HTERT RPE-1 (cell line): ENCODE results near the gene GATA2.

Experiments used
- in situ Hi-C: fragments of 300-500 bp; cut with MboI; formaldehyde crosslinking; loops from 4 replicates; pipeline ENCODE4 v1.14.3; 2020; ENCODE audit warnings: low sequenced_read_pairs

The GATA2 gene

DNA sequence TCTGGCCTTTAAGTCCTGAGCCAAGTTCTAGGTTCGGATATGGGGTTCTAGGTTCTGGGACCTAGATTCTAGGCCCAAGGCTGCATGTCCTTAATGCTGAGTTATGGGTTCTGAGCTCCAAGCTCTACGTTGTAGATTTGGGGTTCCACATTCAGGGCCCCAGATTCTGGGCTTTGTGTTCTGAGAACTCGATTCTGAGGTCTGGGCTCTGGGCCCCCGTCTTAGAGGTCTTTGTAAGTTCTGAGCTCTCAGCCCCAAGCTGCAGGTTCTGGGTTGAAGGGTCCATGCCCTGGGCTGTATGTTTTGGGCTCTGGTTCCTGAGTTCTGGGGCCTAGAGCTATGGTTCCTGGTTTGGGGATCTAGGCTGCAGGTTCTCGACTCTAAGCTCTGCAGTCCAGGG lies 16.3 kb downstream of the GATA2 start:
- in situ Hi-C loops, result no loop called here

DNA sequence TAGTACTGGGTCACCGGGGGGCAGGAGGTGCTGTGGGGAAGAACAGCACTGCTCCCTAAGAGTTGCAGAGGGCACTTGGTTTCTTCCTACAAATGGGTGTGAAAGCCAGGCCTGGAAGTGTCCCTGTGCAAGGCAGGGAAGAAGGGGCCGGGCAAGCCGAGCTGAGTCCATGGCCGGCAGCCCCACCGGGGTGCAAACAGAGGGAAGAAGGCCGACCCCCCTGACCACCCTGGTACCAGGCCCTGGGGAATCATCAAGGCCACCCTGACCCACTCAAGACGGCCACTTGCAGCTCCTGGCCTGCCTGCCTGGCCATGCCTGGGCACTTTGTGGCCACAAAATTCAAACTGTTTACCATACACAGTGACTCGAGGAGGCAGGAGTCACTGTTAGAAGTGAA lies 17.6 kb downstream of the GATA2 start:
- in situ Hi-C loops, result no loop called here

DNA sequence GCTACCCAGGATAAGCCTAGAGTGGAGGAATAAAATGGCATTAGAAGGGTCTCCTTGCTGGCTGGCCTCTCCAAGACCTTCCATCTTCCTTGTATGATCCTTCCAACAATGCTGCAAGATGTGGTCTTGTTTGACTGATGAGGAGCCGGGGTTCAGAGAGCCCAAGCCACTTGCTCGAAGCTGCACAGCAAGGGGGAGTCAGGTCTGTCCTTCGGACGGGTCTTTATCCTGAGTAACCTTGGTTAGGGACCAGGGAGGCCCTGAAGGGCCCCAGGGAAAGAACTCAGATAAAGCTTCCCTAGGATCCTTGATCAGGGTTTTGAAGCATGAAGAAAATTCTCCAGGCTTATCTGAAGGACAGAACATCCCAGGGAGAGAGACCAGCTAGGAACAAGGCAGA lies 19.3 kb downstream of the GATA2 start:
- in situ Hi-C loops, result no loop called here

DNA sequence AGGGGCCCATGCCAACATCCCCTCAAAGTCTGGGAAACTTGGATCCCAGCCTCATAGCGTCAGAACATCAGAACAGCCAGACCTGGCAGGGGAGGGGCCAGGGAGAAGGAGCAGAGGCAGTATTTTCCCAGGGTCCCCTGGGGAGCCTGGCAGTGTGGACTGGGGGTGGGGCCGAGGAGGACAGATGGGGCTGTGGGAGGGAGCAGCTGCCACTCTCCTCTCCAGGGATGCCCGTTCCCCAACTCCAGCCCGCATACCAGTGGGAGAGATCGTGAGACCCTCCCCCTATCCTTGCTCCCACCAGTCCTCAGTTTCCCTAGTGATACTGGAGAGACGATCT lies 19.9 kb downstream of the GATA2 start:
- in situ Hi-C loops, result no loop called here

DNA sequence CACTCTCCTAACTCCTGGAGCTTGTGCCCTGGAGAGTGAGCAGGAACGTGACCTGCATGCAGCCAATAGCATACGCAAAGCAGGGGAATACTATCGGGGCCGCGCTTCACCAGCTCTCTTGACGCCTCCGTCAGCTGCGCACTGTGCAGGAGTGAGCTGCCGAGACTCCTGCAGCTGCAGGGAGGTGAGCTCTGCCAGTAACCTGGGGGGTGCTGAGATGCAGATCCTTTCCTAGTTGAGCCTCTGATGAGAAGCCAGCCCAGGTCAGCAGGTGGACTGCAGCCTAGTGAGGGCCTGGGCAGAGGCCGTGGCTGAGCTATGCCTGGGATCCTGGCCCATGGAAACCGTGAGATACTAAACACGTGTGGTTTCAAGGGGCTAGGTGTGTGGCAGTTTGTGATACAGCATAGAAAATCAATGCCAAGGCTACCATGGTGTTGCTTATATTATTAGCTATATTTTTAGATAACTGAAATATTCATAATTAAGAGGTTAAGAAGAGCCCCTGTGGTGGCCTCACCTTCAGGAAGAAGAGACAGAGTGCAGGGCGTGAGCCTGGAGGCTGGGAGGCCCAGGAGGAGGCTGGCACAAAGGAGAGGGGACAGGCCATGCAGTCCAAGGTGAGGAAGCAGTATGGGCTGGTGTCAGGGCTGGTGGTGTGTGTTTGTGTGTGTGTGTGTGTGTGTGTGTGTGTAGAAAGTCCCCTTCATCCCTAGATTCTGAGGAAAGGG lies 20.4 kb downstream of the GATA2 start:
- in situ Hi-C loops, result no loop called here

DNA sequence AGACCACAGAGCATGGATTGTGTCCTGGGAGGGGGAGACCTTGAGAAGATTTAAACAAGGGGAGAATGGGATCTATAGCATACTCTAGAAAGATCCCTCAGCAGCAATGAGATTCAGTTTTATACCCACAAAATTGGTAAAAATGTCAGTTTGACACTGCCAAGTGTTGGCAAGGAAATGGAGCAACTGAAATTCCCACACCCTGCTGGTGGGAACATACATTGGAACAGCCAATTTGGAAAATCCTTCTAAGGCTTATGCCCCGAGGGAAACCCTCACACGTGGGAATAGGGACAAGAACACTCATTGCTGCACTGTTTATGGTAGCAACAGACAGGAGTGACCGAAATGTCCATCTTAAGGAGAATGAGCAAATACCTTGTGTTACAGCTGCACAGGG lies 21.3 kb downstream of the GATA2 start:
- in situ Hi-C loops, result no loop called here

DNA sequence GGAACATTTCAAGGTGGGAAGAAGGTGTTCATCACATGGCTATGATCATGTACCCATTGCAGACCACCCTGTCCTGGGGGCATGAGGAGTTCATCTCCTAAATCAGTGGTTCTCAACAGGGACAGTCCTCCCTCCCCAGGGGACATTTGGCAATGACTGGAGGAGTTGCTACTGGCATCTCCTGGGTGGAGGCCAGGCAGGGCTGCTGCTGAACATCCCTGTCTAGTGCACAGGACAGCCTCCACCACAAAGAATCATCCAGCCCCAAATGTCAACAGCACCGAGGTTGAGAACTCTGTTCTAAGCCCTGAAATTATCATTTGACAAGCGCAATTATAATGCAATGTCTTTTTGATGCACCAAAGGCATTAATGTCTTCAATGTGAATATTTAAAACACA lies 21.9 kb downstream of the GATA2 start:
- in situ Hi-C loops, result no loop called here

DNA sequence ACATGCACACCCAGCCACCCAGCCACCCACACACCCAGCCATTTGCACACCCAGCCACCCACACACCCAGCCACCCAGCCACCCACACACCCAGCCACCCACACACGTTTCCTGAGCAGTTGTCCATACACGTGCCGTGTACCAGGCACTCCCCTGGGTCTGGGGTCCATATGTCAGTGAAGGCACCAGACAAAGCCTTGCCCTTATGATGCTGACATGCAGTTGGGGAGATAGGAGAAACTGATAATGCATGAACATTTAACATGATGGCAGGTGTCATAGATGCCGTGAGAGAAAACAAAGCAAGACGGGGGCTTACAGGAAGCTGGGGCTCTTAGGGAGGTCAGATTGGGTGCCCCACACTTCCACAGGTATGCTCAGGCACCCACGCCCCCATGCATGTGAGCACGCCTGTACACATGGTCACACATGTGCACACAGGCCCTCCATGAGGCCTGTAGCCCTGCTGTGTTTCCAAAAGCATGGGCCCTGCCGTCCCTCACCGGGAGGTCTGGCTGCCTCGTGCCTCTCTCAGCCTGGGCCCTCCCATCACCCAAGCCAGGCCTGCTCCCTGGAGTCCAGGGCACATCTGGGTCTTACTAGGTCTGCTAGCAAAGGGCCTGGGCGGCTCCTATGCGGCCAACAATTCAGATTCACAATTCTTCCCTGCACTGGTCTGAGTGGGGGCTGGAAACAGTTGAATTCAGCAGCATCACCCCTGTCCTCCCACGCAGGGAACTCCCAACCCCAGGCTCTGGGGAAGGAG lies 22.7 kb downstream of the GATA2 start:
- in situ Hi-C loops, result no loop called here

DNA sequence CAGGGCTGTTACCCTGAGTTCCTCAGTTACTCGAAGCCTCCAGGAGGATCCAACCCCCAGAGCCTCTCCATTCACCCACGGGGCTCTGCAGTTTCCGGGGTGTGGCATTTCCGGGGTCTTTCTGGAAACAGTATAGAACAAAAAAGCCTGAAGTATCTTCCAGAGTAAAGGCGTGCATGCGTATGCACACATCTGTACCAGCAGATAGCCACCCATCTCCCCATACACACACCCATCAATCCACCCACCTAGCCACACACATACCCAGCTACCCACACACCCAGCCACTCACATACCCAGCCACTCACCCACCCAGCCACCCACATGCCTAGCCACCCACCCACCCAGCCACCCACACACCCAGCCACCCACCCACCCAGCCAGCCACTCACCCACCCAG lies 23.4 kb downstream of the GATA2 start:
- in situ Hi-C loops, result no loop called here

DNA sequence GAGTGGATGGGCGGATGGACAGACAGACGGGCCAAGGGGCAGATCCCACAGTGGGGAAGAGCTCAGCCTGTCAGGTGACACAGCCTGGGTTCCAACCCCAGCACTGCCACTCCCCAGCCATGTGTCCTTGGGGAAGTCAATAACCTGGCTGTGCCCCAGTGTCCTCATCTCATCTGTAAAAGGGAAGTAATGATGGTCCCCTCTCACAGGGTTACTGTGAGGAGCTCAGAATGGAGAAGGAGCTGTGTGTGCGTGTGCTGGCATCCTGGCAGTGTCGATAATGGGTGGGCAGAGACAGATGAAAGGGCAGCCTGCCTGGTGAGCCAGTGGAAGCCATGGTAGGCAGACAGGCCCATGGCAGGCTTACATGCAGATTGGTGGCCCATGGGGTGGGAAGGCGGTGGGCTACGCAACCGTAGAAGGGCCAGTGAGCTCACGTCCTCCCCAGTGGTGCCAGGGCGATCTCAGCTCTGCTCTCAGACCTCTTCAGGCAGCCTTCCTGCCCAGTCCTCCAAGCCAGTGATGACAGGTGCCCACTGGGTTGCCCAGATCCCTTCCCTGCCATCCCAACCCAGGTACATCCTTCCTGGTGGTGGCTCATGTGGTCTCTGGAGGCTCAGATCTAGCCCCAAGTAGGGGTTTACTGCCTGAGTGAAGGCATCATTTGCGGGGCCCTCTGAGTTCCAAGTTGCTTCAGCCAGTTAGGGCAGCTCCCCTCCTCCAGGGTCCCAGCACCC lies 24.0 kb downstream of the GATA2 start:
- in situ Hi-C loops, result no loop called here

DNA sequence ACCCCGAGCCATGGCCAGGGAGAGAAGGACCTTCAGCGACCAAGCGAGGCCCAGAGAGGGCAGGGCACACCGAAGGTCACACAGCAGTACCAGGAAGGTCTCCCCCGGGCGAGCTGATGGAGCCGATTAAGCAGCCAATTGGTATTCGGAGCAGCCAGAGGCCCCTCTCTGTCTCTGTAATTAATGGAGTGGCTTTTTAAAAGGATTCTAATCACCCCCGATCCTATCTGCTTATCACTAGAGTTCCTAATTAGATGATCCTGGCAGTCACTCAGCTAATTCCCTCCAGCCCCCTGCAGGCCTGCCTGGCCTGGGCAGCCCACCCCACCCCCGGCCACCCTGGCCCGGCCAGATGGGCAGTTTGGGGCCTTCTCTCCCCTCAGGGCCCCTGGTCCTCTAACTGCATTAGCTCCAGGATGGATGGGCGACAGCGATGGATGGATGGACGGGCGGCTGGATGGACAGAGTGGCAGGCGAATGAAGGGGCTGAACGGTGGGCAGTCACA lies 24.7 kb downstream of the GATA2 start:
- in situ Hi-C loops, result no loop called here

DNA sequence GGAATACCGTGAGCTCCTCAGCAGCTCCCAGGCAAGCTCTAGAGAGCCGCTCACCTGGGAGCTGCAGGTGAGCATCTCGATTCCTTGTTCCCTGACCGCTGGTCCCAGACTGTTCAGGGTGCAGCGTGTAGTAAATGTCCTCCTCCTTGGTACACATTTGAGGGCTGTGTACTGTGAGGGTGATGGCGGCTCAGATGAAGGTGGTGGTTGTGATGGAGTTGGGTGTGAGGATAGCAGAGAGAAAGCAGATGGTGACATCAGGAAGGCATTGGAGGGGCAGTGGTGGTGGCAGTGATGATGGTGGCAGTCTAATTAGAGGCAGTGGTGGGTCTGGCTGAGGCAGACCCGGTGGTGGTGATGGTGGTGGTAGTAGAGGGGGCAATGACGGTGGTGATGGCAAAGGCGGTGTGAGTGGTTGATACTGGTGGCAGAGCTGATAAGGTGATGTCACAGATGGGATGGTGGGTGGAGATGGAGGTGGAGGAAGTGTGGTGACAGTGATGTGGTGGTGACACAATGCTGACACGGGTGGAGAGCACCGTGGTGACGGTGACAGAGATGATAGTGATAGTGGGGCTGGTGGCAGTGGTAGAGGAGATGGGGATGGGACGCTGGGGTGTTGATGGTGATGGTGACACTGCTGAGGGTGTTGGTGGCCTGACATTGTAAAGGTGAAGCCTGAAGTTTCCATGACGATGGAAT lies 26.0 kb downstream of the GATA2 start, which contains the start of gene DNAJB8:
Gene DNAJB8, minus strand, starts transcription at position 51 of the 702 bp plus-strand sequence. CDS start 3,645 bp downstream, outside the sequence.
- in situ Hi-C loops, result no loop called here

DNA sequence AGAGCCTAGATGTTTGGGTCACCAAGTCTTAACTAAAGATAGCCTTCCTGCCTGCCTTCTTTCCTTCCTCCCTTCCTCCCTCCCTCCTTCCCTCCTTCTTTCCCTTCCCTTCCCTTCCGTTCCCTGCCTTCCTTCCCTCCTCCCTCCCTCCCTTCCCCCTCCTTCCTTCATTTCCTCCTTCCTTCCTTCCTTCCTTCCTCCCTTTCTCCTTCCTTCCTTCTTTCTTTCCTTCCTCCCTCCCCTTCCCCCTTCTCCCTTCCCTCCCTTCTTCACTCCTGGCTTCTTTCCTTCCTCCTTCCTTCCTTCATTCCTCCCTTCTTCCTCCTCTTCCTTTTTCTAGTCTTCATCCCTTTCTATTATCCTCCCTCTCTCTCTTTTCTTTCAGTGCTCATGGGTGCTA lies 28.3 kb downstream of the GATA2 start:
- in situ Hi-C loops, result no loop called here

DNA sequence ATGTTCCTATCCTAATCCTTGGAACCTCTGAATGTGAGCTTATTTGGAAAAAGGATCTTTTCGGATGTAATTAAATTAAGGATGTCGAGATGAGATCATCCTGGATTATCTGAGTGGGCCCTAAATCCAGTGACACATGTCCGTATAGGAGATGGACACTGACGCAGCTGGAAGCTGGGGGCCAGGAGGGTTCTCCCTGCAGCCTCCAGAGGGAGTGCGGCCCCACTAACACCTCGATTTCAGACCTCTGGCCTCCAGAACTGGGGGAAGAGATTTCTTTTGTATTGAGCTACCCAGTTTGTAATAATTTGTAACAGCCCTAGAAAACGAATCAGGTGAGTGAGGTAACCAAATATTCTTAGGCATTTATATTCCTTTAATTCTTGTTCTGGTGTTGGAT lies 28.8 kb downstream of the GATA2 start:
- in situ Hi-C loops, result no loop called here

DNA sequence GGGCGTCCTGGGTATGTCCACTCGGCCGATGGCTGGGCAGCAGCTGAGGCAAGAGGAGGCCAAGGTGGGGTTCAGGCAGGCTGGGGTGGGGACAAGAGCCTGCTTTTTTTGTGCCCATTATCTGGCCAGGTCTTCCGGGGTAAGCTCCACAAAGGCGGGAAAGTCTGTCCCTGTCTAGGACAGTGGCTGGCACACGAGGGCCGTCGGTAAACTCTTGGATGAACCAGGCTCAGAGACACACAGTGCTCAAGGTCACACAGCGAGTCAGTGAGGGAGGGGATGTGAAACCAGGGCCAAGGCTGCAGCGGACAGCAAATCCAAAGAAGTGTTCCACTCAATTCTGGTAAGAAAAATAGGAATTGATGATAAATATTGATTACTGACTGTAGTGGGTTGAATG lies 29.2 kb downstream of the GATA2 start:
- in situ Hi-C loops, result no loop called here

DNA sequence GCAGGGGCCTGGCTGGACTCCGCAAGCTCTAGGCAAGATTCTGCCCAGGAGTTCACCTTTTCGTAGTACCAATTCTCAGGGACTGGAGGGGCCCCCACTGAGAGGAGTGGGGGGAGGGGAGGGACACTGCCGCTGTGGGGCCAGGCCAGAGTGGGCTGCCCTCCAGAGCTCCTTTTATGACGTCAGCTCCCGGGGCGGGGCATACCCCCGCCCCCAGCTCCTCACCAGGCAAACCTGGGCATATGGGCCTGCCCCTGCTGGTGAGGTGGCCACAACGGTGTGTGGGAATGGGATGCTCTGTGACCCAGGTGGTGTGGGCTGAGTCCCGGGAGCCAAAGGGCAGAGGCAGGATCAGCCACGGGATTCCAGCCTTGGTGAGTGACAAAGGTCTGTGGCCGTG lies 29.6 kb downstream of the GATA2 start:
- in situ Hi-C loops, result no loop called here

DNA sequence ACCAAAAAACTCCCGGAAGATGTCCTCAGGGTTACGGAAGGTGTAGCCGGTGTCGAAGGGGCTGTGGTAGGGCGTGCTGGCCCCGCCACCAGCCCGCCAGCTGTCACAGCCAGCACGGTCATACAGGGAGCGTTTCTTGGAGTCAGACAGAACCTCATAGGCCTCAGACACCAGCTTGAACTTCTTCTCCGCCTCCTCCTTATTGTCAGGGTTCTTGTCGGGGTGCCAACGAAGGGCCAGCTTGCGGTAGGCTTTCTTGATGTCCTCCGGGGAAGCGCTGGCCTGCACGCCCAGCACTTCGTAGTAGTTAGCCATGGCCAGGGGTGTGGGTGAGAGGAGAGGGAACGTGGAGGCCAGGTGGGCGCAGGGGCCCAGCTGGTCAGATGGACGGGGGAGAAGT lies 30.1 kb downstream of the GATA2 start:
- in situ Hi-C loops, result no loop called here

DNA sequence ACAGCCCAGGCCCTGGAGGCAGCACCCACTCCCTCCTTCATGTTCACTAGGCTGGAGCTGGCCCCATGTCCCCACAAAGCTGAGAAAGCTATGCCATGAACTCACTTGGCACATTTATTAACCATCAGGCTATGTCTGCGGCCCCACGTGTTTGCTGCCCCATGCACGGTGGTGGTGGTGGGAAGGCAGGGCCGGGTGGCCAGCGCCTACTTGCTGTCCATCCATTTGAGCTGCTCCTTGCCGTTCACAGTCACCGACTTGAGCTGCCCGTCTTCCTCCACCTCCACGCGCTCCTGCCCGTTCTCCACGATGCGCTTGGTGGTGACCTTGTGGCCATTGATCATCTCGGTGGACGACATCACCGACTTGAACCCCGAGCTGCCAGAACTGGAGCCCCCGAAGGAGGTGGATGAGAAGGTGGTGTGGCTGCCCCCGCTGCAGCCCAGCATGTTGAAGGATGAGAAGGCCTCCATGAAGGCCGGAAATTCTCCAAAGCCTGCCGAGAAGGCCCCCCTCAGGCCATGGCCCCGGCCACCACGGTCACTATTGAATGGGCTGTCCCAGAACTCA lies 30.6 kb downstream of the GATA2 start:
- in situ Hi-C loops, result no loop called here

DNA sequence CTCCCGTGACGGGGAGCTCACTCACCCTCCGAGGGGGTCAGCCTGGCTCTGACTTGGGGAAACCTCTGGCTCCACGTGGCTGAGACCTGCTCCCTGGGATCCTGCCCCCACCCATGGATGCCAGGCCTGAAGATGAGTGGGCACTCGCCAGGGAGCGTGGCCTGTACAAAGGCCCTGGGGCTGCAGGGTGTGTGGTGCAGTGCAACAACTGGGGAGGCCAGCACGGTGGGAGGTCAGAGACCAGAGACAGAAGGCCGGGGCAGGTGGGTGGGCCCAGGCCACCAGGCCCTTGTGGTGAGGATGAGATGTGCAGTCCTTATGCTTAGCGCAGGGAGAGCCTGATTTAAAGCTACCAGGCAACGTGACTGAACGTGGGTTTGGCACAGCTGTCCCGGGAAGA lies 31.3 kb downstream of the GATA2 start:
- in situ Hi-C loops, result no loop called here

DNA sequence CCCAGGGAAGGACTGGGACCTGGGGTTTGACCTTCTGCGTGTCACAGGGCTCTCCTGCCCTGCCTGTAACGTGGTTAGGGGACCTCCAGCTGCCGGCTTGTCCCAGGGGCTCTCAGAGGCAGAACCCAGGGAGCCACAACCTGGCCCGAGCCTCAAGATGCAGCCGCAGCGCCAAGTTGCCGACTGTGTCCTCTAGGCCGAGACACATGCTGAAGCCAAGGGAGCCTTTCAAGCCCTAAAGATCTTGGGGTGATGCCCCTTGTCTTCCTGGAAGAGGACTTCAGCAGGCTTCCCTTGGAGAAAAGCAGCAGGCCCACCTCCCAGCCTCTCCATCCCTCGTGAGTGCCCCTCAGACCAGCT lies 33.6 kb downstream of the GATA2 start:
- in situ Hi-C loops, result no loop called here
